Stimulated activated CD8-positive, alpha-beta memory T cell treated with anti-CD3 and anti-CD28 coated beads, Interleukin-7, amount 100 ng/mL, for 24 hours (primary cell): Measurements from ENCODE around the gene GPRIN2.
"Not testable (repeated sequence)": the region's sequence is repeated elsewhere in the genome, so short reads cannot be mapped to it uniquely, and the experiment has no call there.

Experiments used
- DNase-seq: peaks from one replicate; pipeline ENCODE4 v3.0.0-alpha.2; 2020; ENCODE audit warnings: low read depth

Gene GPRIN2

DNA sequence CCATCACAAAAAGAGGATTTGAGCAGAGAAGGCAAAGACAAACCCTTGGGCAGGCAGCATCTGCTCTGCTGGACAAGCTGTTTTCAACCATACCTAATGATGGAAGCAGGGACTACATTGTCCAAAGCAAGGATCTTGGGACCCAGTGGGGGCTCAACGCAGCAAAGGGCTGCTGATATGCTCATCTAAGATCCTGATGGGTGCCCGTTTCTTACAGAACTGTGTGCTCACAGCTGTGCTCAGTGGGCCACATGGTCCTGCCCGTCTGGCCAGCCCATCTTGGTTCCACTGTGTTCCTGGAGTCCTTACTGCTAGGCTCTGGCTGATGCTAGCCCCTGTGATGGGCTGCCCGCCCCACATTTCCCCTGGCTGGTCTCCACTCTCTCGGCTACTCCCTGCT is 36.1 kb downstream of the GPRIN2 start:
- DNase-seq, result no peak

DNA sequence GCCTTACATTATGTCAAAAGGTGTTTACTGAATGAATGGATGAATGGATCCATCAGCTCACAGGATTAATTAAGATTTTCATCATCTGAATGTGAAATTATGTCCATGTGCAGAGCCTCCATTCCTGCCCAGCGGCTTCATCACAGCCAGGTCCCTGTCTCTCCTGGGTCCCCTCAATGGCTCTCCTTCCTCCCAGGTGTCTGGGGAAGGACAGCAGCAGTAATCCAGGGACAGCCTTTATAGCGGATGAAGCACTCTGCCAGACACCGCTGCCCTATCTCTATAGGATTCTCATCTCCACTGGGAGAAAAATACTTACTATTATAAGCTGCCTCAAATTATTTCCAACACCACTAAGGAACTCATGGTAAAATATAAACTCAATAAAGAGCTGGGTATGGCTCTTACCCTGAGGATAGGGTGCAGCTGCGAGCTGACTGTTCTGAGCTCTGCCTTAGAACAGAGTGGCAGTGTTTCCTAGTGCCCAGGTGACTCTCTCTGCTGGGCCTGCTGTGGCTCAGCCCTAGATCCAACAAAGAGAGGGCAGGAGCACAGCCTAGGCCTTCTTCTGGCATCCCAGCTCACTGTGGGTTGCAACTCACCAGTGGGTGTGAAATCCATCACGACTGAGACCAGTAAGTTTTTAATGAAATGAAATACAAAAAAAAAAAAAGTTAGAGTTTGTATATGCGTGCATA is 38.3 kb downstream of the GPRIN2 start:
- no peak for DNase-seq

DNA sequence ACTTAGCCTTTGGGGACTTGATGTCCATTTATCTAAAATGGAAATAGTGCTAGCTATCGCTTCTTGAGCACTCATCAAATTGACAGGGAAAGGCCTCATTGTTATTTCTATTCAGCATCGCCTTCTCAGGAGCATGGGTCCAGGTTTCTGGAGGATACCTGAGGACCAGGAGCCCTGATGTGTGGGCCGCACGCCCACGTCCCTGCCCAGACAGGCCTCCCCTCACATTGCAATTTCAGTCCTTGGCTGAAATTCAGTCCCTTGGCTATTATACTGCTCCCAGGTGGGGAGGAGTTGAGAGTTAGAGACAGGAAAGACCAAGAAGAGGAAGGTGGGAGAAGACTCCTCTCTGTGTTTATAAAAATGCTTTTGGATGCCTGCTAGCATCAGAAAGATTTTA is 38.9 kb downstream of the GPRIN2 start:
- DNase-seq, result no peak

DNA sequence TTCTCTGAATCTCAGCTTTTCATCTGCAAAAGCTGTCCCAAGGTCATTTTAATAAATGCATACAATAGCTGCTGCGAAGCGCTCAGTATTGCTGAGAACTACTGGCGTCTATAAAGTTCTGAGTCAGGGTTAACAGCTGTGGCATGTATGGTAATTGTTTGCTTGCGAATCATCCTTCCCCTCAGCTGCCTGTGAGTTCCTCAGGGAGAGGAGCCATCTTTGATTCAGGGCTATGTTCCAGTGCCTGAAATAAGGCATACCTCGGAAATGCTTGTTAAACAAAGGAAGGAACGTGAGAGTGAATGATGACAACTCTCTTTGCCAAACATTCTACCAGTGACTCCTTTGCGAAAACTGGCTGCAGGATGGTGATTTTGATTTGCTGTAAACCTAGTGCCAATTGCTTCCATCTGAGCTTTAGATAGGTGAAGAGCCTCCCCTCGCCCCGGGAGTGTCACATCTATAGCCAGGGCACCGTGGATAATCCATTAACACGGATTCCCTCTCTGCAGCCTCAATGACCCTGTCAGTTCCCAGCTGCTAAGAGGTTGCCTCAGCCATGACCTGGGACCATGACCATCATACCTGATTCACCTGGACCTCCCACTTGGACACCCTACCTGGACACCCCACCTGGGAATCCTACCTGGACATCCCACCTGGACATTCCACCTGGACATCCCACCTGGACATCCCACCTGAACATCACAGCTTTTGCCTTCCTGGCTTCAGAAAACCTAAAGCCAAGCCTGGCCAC is 39.6 kb downstream of the GPRIN2 start:
- DNase-seq, result no peak

DNA sequence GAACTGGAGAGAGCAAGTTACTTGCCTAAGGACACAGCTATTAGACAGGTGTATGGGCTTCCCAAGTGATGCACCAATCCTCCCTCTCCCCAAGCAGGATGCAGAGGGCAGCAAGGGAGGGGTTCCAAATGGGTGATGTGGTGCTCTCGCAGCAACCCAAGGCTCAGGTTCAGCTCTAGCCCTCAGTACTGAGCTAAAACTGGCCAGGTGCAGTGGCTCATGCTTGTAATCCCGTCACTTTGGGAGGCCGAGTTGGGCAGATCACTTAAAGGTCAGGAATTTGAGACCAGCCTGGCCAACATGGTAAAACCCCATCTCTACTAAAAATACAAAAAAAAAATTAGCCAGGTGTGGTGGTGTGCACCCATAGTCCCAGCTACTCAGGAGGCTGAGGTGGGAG is 40.7 kb downstream of the GPRIN2 start:
- DNase-seq, result no peak

DNA sequence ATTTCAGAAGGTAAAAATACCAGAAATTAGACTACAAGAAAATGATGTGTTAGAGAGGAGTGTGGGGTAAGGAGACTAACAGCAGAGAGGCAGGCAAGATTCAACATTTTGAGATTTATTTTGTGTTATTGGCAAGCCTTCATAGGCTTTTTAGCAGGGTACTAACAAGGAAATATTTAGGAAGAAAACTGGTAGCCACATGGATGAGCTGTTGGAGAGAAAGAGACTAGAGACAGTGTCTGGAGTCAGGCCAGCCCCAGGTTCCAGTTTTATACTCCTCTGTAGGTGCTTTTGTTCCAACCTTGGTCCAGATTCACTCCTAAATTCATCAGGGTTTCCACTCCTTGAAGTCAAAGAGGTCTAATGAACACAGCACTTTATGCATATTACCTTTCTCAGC is 41.1 kb downstream of the GPRIN2 start:
- DNase-seq, result no peak

DNA sequence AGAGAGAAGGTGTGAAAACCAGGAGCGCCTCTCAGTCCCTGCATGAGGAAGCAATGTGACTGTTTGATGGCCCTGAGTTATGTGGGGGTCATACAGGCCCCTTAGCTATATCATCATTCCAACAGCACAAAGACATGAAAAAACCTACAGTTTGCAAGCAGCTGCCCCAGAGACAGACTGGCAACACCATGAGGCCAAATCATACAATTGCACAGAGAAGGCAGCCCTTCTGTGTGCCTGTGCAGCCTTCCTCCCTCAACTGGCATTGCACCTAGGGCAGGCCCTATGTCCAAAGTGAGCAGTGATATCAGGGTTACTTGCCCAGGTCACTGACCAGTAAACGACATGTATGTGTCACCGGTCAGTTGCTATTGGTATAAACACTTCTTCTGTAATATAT is 41.6 kb downstream of the GPRIN2 start:
- no peak for DNase-seq

DNA sequence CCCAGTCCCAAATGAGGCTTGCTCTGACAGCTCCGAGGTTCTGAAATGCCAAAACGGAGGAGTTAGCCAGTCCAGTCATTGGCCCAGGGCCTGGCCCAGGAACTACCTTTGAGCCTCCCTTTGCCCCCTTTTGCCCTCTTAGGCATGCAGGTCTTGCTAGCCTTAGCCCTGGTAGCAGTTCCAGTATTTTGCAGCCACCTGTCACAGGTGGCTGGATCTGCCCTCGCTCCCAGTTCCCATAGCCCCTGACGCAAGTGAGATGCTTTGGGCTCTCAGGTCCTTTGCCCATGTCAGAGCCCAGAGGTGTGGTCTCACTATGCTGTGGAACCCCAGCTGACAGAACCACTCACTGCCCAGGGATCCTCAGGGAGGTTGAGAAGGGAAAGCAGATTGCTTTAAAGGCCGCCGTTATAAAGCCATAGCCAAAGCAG is 42.0 kb downstream of the GPRIN2 start:
- DNase-seq, result no peak

DNA sequence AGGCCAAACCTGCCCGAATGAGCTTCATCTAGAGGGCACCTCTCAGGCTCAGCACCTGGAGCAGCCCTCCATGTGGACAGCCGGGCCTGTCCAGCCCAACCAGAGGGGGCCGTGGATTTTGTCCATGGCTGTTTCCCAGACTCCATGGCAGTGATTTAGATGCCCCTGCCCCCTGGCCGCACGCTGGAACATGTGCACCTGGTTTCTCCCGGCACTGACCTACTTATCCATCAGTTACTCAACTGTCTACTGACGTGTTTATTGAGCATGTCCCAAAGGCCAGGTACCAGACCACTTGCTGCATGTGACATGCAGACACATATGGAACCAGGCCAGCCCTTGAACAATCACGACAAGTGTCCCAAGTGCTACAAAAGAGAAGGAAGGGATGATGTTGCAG is 43.1 kb downstream of the GPRIN2 start:
- DNase-seq, result not testable (repeated sequence)

DNA sequence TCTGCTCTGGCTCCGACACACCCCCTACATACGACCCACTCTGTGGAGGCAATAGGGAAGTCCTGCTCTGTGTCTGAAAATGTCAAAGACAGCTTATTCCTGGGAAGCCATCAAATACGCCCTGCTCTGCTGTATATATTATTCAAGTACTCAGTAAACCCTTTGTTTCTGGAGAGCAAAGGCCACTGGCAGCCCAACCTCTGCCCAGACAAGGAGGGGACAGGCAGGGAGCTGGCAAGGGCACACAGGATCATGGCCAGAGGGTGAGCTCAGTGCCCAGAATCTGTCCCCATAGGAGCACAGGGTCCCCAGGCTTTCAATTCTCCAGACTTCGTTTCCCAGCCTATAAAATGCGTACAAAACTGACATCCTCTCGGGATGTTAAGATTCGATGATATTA is 43.7 kb downstream of the GPRIN2 start:
- DNase-seq, result not testable (repeated sequence)

DNA sequence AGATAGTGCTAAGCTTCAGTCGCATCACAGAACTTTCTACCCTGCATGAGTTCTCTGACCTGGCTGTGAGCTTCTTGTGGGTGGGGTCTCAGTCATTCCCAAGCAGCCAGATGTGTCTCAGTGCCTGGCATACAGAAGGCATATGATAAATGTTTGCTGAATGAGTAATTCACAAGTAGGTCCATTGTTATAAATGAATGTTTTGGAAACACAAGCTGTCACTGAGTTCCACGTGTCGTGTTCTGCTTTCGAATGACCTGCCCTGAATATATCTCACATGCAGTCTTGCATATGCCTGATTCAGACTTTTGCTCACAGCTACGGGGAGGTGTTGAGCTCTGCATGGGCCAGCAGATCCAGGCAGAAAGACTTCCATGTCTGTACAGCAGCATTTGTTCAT is 44.5 kb downstream of the GPRIN2 start:
- not testable (repeated sequence) for DNase-seq
